HG02943 (cell line): Measurements from ENCODE around the gene ASPA.

Source experiments
- ATAC-seq: cut with Tn5 transposase; IDR thresholded peaks from one replicate; pipeline ENCODE4 v1.9.1; 2021; ENCODE audit warnings: mild to moderate bottlenecking, low read depth, moderate library complexity; ENCODE audit not compliant: unreplicated experiment

ASPA gene

DNA sequence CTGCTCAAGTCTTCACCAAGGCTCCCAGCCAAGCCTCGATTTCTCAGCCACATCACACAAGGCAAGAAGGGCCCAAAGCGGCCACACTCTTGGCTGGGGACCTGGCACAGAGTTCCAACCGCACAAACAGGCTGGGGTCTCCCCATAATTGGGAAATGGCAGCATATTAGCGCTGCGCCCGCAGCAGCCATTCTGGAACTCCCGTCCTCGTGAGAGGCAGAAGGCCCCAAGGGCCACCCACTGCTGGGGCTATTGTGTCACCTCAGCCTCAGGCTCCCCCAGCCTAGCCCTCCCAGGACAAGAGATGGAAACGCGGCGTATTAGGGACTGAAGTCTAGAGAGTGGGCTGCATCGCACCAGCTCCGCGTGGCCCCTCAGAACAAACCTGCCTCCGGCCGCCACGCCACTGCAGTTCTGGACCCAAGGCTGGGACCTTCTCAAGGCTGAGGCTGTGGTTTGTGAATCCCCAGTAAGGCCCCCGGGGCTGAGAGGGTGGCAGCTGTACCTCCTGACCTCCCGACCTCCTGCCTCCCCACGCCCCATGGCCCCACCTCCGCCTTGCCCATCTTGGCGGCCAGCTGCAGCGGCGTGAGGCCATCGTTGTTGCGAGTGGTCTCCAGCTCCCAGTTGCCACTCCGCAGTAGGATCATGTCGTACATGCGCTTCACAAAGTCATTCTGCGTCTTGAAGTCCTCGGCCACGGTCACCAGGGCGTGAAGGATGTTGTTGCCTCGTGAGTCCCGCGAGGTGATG lies 56.5 kb downstream of the ASPA start:
- ATAC-seq: no peak

GRCh38 chr17:3532859-3533142 lies 57.0 kb downstream of the ASPA start:
- ATAC-seq: no peak

DNA sequence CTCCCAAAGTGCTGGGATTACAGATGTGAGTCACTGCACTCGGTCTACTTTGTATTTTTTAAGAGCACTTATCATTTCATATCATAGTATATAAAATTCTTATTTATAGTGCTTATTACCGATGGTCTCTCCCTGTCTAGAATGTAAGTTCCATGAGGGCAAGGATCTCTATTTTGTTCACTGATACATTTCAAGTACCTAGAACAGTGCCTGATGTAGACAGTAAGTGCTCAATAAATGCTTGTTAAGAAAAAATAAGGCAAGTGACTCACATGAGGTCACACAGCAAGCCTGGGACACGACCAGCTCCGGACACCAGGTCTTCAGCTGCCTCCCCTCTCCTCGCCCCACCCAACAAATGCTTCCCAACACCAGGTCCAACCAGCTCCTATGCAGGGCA lies 58.0 kb downstream of the ASPA start:
- ATAC-seq: no peak

- ATAC-seq: no peak
Measured at GRCh38 chr17:3534881-3535252, 59.1 kb downstream of the ASPA start.

- ATAC-seq: no peak
Measured at GRCh38 chr17:3535253-3535995, 59.6 kb downstream of the ASPA start.

GRCh38 chr17:3536716-3537115 lies 60.9 kb downstream of the ASPA start:
- ATAC-seq: no peak

- ATAC-seq: no peak
Measured at GRCh38 chr17:3539881-3540540, 64.2 kb downstream of the ASPA start.

DNA sequence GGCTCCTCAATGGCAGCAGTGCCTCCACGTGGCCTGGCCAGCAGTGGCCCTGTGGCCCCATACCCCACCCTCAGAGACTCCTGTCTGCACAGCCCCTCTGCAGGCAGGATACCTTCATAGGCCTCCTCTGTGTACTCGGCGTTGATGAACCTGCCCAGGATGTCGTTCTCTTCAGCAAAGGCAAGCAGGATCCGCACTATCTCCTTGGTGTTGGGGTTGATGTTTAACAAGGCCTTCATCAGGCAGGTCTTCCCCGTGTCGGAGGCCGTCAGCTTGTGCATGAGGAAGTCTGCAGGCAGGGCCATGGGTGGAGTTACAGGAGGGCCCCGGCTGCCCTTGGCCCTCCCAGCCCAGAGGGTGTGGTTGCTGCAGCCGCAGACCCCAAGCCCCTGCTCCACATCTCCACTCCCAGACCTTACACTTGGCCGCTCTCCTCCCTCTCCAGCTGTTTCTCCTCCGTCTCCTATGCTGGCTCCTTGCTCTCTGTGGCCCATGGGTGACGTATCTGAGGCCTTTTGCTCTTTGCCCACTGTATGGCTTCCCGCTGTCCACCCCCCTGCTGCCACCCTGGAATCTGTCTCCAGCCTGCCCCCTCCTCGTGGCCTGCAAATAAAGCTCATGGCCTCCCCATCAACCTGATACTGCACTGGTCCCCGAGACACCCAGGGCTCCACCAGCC lies 66.8 kb downstream of the ASPA start:
- ATAC-seq: no peak

DNA sequence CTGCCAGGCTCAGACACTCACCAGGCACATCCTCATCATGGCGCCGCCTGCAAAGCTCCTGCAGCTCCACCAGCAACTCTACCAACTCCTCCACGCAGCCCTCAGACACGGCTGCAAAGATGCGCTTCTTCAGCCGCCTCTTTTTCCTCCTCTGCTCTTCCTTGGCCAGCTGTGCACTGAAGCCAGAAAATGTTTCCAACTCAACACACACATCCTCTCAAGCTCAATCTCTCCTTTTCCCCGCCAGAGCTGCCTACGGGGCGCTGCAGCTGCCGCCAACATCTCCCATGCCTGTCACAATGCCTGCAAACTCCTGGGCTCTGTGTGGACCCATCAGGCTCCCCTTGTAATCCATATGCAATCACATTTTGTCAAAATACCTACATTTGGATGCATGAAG lies 67.7 kb downstream of the ASPA start:
- no peak for ATAC-seq

DNA sequence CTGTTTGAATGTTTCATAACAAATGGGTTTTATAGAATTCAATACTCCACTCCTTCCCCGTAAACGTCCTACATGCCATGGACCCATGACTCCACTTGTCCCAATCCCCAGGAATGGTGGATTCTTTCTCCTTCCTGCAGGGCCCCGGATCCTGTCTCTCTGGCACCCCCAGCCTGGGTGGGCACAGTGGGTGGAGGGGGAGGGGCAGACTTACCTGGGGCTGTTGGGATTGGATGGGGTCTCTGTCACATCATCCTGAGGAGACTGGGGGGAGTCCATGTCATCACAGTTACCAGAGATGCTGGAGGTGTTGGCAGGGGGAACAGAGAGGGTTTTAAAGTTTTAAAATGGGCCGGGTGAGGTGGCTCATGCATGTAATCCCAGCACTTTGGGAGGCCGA lies 68.6 kb downstream of the ASPA start:
- ATAC-seq: no peak

- ATAC-seq: no peak
Measured at GRCh38 chr17:3545151-3545550, 69.4 kb downstream of the ASPA start.

- ATAC-seq: no peak
Measured at GRCh38 chr17:3546521-3546920, 70.7 kb downstream of the ASPA start.

- no peak for ATAC-seq
Measured at GRCh38 chr17:3546997-3547396, 71.2 kb downstream of the ASPA start.

- no peak for ATAC-seq
Measured at GRCh38 chr17:3547628-3548027, 71.8 kb downstream of the ASPA start.

- no peak for ATAC-seq
Measured at GRCh38 chr17:3549610-3550162, 73.9 kb downstream of the ASPA start.

DNA sequence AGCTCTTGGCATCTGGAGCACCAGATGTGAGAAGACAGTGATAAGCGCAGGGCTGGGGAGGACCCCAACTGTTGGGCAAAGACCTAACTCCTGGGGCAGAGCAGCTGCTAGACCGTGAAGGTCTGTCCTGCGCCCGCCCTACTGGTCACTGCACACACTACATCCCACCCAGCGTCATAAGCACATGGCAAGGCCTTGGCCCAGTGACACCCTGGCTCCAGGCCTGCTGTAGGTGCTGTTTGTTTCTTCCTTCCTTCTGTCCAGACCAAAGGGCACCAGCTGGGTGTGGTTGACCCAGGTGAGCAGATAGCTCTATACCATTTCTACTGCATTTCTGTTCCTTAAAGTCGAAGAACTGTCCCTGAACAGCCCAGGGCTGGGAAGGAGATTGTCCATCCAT lies 75.4 kb downstream of the ASPA start:
- ATAC-seq: no peak

GRCh38 chr17:3552916-3553315 lies 77.1 kb downstream of the ASPA start:
- ATAC-seq: no peak
